ENCODE data around the gene TRIML2. TPM values are rescaled to one million over a fixed set of nuclear protein-coding genes. Genes with fewer than 3 reads are reported as not detected.

The TRIML2 gene
- polyA plus RNA-seq, 1 donor from 2014 or later = not detected

DNA sequence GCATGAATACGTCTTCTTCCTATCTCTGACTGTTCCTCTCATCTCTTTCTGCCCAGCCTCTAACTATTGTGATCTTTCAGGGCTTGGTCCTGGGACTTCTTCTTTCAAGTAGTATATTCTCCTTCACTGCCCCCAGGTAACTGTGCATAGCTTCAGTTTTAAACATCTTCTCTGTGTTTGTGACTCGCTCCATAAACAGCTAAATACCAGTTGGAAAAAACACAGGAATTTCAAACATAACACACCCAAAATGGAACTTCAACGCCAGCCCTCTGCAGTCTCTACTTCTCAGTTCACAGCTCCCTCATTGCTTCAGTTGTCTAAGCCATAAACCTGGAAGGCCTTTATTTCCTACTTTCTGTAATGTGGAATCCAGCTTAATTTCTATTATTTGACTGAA lies 16.6 kb downstream of the TRIML2 start:
- no peaks in the 10 kb centered on the region for H3F3A ChIP-seq (ENCODE audit: insufficient read depth, low read length, poor library complexity, severe bottlenecking)
- H3K27me3 ChIP-seq (ENCODE audit: insufficient read depth, low read depth, low read length) = no peaks in the 10 kb centered on the region
- H3K9me2 ChIP-seq (ENCODE audit: insufficient read depth, low read length) = no peaks in the 10 kb centered on the region
- no peak overlapping the region for H2AFZ ChIP-seq (ENCODE audit: low read depth, low read length)
- no peaks in the 10 kb centered on the region for H4K20me1 ChIP-seq (ENCODE audit: insufficient read depth)
- H3K9me3 ChIP-seq (ENCODE audit: low read length) = no peaks in the 10 kb centered on the region
- H3K79me2 ChIP-seq (replicated peaks; ENCODE audit: insufficient read depth, low read length) = no peaks in the 10 kb centered on the region
- no peak overlapping the region for H3K9ac ChIP-seq (ENCODE audit: low read length)
- no peak overlapping the region for H3K27ac ChIP-seq (ENCODE audit: low read length)
- H3K36me3 ChIP-seq (ENCODE audit: insufficient read depth, low read length) = no peaks in the 10 kb centered on the region
- TF ChIP-seq REST (IDR thresholded peaks at IDR 0.05; ENCODE audit: borderline replicate concordance) (no peak), MXI1 (conservative IDR thresholded peaks at IDR 0.05; ENCODE audit: poor library complexity, severe bottlenecking) (no peak)
- no peak overlapping the region for H3K4me2 ChIP-seq (ENCODE audit: low read length)
- no peak overlapping the region for H3K4me3 ChIP-seq (ENCODE audit: low read length)

GRCh38 chr4:188086858-188087257 lies 22.5 kb downstream of the TRIML2 start:
- no peak overlapping the region for H3K4me2 ChIP-seq (ENCODE audit: low read length)
- H3K79me2 ChIP-seq (replicated peaks; ENCODE audit: insufficient read depth, low read length) = no peaks in the 10 kb centered on the region
- H3K27ac ChIP-seq (ENCODE audit: low read length) = no peak overlapping the region
- no peaks in the 10 kb centered on the region for H4K20me1 ChIP-seq (ENCODE audit: insufficient read depth)
- TF ChIP-seq POLR2AphosphoS5 (IDR thresholded peaks at IDR 0.05) (no peak), EP300 (conservative IDR thresholded peaks at IDR 0.05; ENCODE audit: poor library complexity, severe bottlenecking) (no peak), SMC3 (conservative IDR thresholded peaks at IDR 0.05; ENCODE audit: poor library complexity) (no peak), CTCF (IDR thresholded peaks at IDR 0.05; ENCODE audit: poor library complexity, severe bottlenecking) (no peak), TAF1 (IDR thresholded peaks at IDR 0.05; ENCODE audit: low read depth) (no peak), MXI1 (conservative IDR thresholded peaks at IDR 0.05; ENCODE audit: poor library complexity, severe bottlenecking) (no peak), REST (IDR thresholded peaks at IDR 0.05; ENCODE audit: borderline replicate concordance) (no peak), RAD21 (conservative IDR thresholded peaks at IDR 0.05) (no peak), EZH2 (IDR thresholded peaks at IDR 0.05; ENCODE audit: borderline replicate concordance, insufficient read depth, low read length, poor library complexity, severe bottlenecking) (no peak)
- no peaks in the 10 kb centered on the region for H3K9me2 ChIP-seq (ENCODE audit: insufficient read depth, low read length)
- H3K4me3 ChIP-seq (ENCODE audit: low read length) = no peak overlapping the region
- no peak overlapping the region for H3K9ac ChIP-seq (ENCODE audit: low read length)
- no peak overlapping the region for H2AFZ ChIP-seq (ENCODE audit: low read depth, low read length)
- no peaks in the 10 kb centered on the region for H3K27me3 ChIP-seq (ENCODE audit: insufficient read depth, low read depth, low read length)
- no peaks in the 10 kb centered on the region for H3K9me3 ChIP-seq (ENCODE audit: low read length)
- no peaks in the 10 kb centered on the region for H3K36me3 ChIP-seq (ENCODE audit: insufficient read depth, low read length)
- no peaks in the 10 kb centered on the region for H3F3A ChIP-seq (ENCODE audit: insufficient read depth, low read length, poor library complexity, severe bottlenecking)

Data from neural cell (in vitro differentiated cells).